H1 (cell line): ENCODE measurements around the gene CPM.

Experiments used
- ATF3 ChIP-seq: IDR thresholded peaks from 2 replicates; pipeline ENCODE4 v1.6.1; 2011; ENCODE audit warnings: low read depth, mild to moderate bottlenecking, low read length; ENCODE audit not compliant: insufficient read depth
- BACH1 ChIP-seq: IDR thresholded peaks from 2 replicates; pipeline ENCODE4 v1.6.1; 2012; ENCODE audit warnings: low read length, improper control_type of control experiment
- CHD2 ChIP-seq: IDR thresholded peaks from 2 replicates; pipeline ENCODE4 v1.6.1; 2012; ENCODE audit warnings: low read length, improper control_type of control experiment
- CREB1 ChIP-seq: IDR thresholded peaks from 2 replicates; pipeline ENCODE4 v1.6.1; 2012; ENCODE audit warnings: inconsistent platforms
- CTCF ChIP-seq, 3 experiments: IDR thresholded peaks; 1 replicate in 2 of 3; 2 replicates in 1 of 3; pipeline versions ENCODE4 v1.5.1 to v1.6.1; 2011; ENCODE audit warnings: low read length in 3 of 3, mild to moderate bottlenecking in 3 of 3, inconsistent platforms in 2 of 3, low read depth in 1 of 3, moderate library complexity in 1 of 3; ENCODE audit not compliant: insufficient read depth in 1 of 3; ENCODE audit errors: control extremely low read depth in 1 of 3
- GTF2F1 ChIP-seq: IDR thresholded peaks from 2 replicates; pipeline ENCODE4 v1.6.1; 2012; ENCODE audit warnings: low read depth, low read length, improper control_type of control experiment, borderline replicate concordance
- JUN ChIP-seq: IDR thresholded peaks from 2 replicates; pipeline ENCODE4 v1.6.1; 2011; ENCODE audit warnings: low read depth, mild to moderate bottlenecking, improper control_type of control experiment, low read length
- MAFK ChIP-seq: IDR thresholded peaks from 2 replicates; pipeline ENCODE4 v1.6.1; 2012; ENCODE audit warnings: low read depth, mild to moderate bottlenecking, improper control_type of control experiment, low read length
- NANOG ChIP-seq: IDR thresholded peaks from 2 replicates; pipeline ENCODE4 v1.6.1; 2011; ENCODE audit warnings: low read length, low read depth, mild to moderate bottlenecking, inconsistent platforms; ENCODE audit not compliant: insufficient read depth, poor library complexity, severe bottlenecking
- POLR2A ChIP-seq, 2 experiments: IDR thresholded peaks; 1 replicate in 1 of 2; 2 replicates in 1 of 2; pipeline ENCODE4 v1.6.1; 2011; ENCODE audit warnings: low read depth in 2 of 2, low read length in 2 of 2, mild to moderate bottlenecking in 2 of 2; ENCODE audit errors: control extremely low read depth in 1 of 2
- POLR2AphosphoS5 ChIP-seq: IDR thresholded peaks from 2 replicates; pipeline ENCODE4 v1.6.1; 2011; ENCODE audit warnings: low read depth, low read length
- SP2 ChIP-seq: IDR thresholded peaks from 2 replicates; pipeline ENCODE4 v1.6.1; 2012; ENCODE audit warnings: mild to moderate bottlenecking, low read length, inconsistent platforms
- TAF1 ChIP-seq: IDR thresholded peaks from 2 replicates; pipeline ENCODE4 v1.6.1; 2011; ENCODE audit warnings: mild to moderate bottlenecking, low read depth, low read length
- TF ChIP-seq, protein P1 (sequence below): IDR thresholded peaks from 2 replicates; pipeline ENCODE4 v1.6.1; 2012; ENCODE audit warnings: low read length, inconsistent platforms

DNA sequence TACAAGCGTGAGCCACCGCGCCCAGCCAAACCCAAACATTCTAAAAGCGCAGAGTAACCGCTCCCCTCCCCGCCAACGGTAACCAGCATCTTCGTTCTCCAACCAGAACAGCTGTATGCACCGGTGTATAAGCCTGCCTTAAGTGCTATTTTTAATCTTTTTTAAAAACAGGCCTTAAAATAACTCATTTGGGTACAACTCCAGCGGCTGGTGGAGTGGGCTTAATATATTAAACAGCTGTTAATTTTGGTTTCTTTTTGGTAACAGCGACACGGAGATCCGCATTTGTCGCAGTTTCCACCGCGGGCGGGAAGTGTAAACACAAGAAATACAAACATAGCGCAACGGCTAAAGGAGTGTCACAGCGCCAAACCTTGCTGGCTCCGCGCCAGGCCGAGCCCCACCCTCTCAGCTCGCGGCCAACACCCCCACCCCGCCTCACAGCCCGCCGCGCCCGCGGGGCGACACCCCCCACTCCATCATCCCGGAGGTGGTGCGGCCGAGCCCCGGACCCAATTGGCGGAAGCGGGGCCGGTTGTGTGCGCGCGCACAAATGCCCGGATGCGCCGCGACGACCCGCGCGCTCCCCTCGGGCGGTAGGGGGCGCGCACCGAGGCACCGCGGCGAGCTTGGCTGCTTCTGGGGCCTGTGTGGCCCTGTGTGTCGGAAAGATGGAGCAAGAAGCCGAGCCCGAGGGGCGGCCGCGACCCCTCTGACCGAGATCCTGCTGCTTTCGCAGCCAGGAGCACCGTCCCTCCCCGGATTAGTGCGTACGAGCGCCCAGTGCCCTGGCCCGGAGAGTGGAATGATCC is 125.2 kb downstream of the CPM start, which contains the start of gene MDM2:
- TF ChIP-seq POLR2AphosphoS5 (peak; percentile 93; the same call in 1 of the 2 replicates), GTF2F1 (peak; percentile 51; the same call in 1 of the 2 replicates), ATF3 (0 out of 2 replicates have a peak, but pooled peaks have one; percentile 14), CTCF (IDR thresholded peaks at IDR 0.05; ENCODE audit: control extremely low read depth in 1 of 3, insufficient read depth in 1 of 3, low read depth in 1 of 3, low read length in 3 of 3) (peak; percentile 53 to 68 (median 61)), POLR2A (IDR thresholded peaks at IDR 0.05; ENCODE audit: control extremely low read depth in 1 of 2, low read depth in 2 of 2, low read length in 2 of 2) (peak; percentile 90), NANOG (no peak), JUN (no peak), MAFK (no peak), BACH1 (no peak), CREB1 (0 out of 2 replicates have a peak, but pooled peaks have one; percentile 58), CHD2 (no peak), SP2 (no peak), TAF1 (peak; percentile 93)
- TF ChIP-seq, protein P1, sequence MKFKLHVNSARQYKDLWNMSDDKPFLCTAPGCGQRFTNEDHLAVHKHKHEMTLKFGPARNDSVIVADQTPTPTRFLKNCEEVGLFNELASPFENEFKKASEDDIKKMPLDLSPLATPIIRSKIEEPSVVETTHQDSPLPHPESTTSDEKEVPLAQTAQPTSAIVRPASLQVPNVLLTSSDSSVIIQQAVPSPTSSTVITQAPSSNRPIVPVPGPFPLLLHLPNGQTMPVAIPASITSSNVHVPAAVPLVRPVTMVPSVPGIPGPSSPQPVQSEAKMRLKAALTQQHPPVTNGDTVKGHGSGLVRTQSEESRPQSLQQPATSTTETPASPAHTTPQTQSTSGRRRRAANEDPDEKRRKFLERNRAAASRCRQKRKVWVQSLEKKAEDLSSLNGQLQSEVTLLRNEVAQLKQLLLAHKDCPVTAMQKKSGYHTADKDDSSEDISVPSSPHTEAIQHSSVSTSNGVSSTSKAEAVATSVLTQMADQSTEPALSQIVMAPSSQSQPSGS, result no peak
